Measurements from ENCODE around the gene STIM1.
"Not testable (repeated sequence)": the region's sequence is repeated elsewhere in the genome, so short reads cannot be mapped to it uniquely, and the experiment has no call there.

STIM1 gene

GRCh38 chr11:3878258-3878584 lies 22.8 kb downstream of the STIM1 start:
- peak overlapping the region; percentile 65 for H3K27ac ChIP-seq

GRCh38 chr11:3879216-3879966 lies 23.9 kb downstream of the STIM1 start:
- DNase-seq (ENCODE audit: low read depth, low spot score) = no peak
- H3K27ac ChIP-seq = peak overlapping the region; percentile 48

More at GRCh38 chr11:3878258-3878584, 22.8 kb downstream of the STIM1 start:
- DNase-seq (ENCODE audit: low read depth, low spot score) = no peak

GRCh38 chr11:3879967-3880542 lies 24.6 kb downstream of the STIM1 start:
- H3K27ac ChIP-seq = peak overlapping the region; percentile 48
- no peak for DNase-seq (ENCODE audit: low read depth, low spot score)

GRCh38 chr11:3880724-3881123 lies 25.3 kb downstream of the STIM1 start:
- DNase-seq (ENCODE audit: low read depth, low spot score) = no peak
- peak overlapping the region; percentile 48 for H3K27ac ChIP-seq

- H3K27ac ChIP-seq = no peak overlapping the region
- no peak for DNase-seq (ENCODE audit: low read depth, low spot score)
These were observed 27.2 kb downstream of the STIM1 start for GRCh38 chr11:3882655-3883054.

GRCh38 chr11:3885855-3886254 lies 30.4 kb downstream of the STIM1 start:
- no peak overlapping the region for H3K27ac ChIP-seq
- no peak for DNase-seq (ENCODE audit: low read depth, low spot score)

- H3K27ac ChIP-seq = no peak overlapping the region
- DNase-seq (ENCODE audit: low read depth, low spot score) = no peak
These were observed 31.5 kb downstream of the STIM1 start for GRCh38 chr11:3886985-3887384.

GRCh38 chr11:3888876-3889275 lies 33.4 kb downstream of the STIM1 start:
- H3K27ac ChIP-seq = no peak overlapping the region
- DNase-seq (ENCODE audit: low read depth, low spot score) = no peak

- DNase-seq (ENCODE audit: low read depth, low spot score) = no peak
- no peak overlapping the region for H3K27ac ChIP-seq
These were observed 34.5 kb downstream of the STIM1 start for GRCh38 chr11:3890014-3890413.

GRCh38 chr11:3890806-3891205 lies 35.3 kb downstream of the STIM1 start:
- DNase-seq (ENCODE audit: low read depth, low spot score) = no peak
- no peak overlapping the region for H3K27ac ChIP-seq

GRCh38 chr11:3891751-3892150 lies 36.3 kb downstream of the STIM1 start:
- no peak for DNase-seq (ENCODE audit: low read depth, low spot score)
- H3K27ac ChIP-seq = no peak overlapping the region

- H3K27ac ChIP-seq = no peak overlapping the region
- no peak for DNase-seq (ENCODE audit: low read depth, low spot score)
These were observed 36.7 kb downstream of the STIM1 start for GRCh38 chr11:3892156-3892555.

- no peak for DNase-seq (ENCODE audit: low read depth, low spot score)
- no peak overlapping the region for H3K27ac ChIP-seq
These were observed 37.8 kb downstream of the STIM1 start for GRCh38 chr11:3893311-3893710.

- no peak for DNase-seq (ENCODE audit: low read depth, low spot score)
- no peak overlapping the region for H3K27ac ChIP-seq
These were observed 38.8 kb downstream of the STIM1 start for GRCh38 chr11:3894128-3894731.

GRCh38 chr11:3896644-3897043 lies 41.2 kb downstream of the STIM1 start:
- no peak for DNase-seq (ENCODE audit: low read depth, low spot score)
- no peak overlapping the region for H3K27ac ChIP-seq

GRCh38 chr11:3900230-3900629 lies 44.8 kb downstream of the STIM1 start:
- DNase-seq (ENCODE audit: low read depth, low spot score); H3K27ac ChIP-seq: not testable (repeated sequence)

GRCh38 chr11:3901249-3902025 lies 46.0 kb downstream of the STIM1 start:
- H3K27ac ChIP-seq = no peak overlapping the region
- no peak for DNase-seq (ENCODE audit: low read depth, low spot score)

GRCh38 chr11:3902441-3902840 lies 47.0 kb downstream of the STIM1 start:
- no peak for DNase-seq (ENCODE audit: low read depth, low spot score)
- no peak overlapping the region for H3K27ac ChIP-seq

- DNase-seq (ENCODE audit: low read depth, low spot score) = no peak
- H3K27ac ChIP-seq = peak overlapping the region; percentile 92
These were observed 47.9 kb downstream of the STIM1 start for GRCh38 chr11:3903207-3903896.

- peak overlapping the region; percentile 92 for H3K27ac ChIP-seq
- no peak for DNase-seq (ENCODE audit: low read depth, low spot score)
These were observed 48.8 kb downstream of the STIM1 start for GRCh38 chr11:3904228-3904627.

Data from epithelial cell of prostate (primary cell).